Ovary (tissue), 3 donors: ENCODE results near the gene ELMO2.

Experiments used
- CTCF ChIP-seq, 3 donors: fragments of 450-650 bp in 2 of 3; fragments of 200-600 bp in 1 of 3; IDR thresholded peaks; one replicate each; pipeline versions ENCODE4 v1.5.1 to v1.8.0; 2016 to 2022; ENCODE audit warnings: antibody characterized with exemption in 3 of 3, mild to moderate bottlenecking in 1 of 3
- EP300 ChIP-seq: sonication (generic); formaldehyde crosslinking; IDR thresholded peaks from one replicate; pipeline ENCODE4 v1.6.1; 2017; ENCODE audit warnings: antibody characterized with exemption
- POLR2A ChIP-seq: fragments of 450-650 bp; IDR thresholded peaks from one replicate; pipeline ENCODE4 v1.6.1; 2017; ENCODE audit warnings: antibody characterized with exemption, mild to moderate bottlenecking, moderate library complexity
- donor health status: DM: no; HTN: no; CAD: no.

- no peak for TF ChIP-seq CTCF (IDR thresholded peaks at IDR 0.05)
- TF ChIP-seq POLR2A, result no peak
- TF ChIP-seq EP300, result no peak
Measured at GRCh38 chr20:46324960-46325703, 81.3 kb downstream of the ELMO2 start.
